NCI-H146 treated with DMSO at 0.1 percent for 48 hours (cell line): Measurements from ENCODE around the gene ADISSP.

Source experiments
- DNase-seq: peaks from one replicate; lab custom pipeline; 2025; ENCODE audit not compliant: unreplicated experiment; lab: John Stamatoyannopoulos, UW

The ADISSP gene

GRCh38 chr20:3720626-3721025 is 46.9 kb downstream of the ADISSP start:
- no peak for DNase-seq

GRCh38 chr20:3720068-3720467 is 47.5 kb downstream of the ADISSP start:
- DNase-seq, result no peak

DNA sequence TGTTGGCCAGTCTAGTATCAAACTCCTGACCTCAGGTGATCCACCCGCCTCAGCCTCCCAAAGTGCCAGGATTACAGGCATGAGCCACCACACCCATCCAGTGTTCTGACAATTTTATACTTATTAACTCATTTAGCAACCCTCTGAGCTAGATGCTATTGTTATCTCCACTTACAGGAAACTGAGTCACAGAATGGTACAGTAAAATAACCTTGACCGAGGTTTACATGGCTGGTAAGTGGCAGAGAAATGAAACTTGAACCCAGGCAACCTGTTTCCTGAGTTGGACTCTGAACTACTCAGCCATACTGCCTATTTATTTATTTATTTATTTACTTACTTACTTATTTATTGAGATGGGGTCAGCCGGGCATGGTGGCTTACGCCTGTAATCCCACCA is 48.5 kb downstream of the ADISSP start:
- no peak for DNase-seq

GRCh38 chr20:3716195-3716834 is 51.2 kb downstream of the ADISSP start:
- no peak for DNase-seq

DNA sequence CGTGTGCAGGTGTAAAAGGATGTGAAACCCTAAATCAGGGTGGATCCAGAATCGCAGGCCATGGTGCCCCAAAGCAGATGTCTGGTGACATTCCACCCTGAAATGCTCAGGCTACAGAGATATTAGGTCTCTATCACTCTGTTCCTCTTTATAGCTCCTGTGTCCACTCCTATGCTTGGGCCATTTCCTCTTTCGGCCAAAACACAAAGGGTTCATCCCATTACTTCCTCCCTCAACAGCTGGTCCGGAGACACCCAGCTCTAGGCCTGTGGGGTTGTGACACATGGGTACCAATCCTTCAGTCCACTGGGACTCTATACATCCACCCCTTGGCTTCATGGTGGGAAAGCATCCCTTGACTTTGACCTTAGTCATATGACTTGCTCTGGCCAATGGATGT is 53.5 kb downstream of the ADISSP start:
- no peak for DNase-seq

DNA sequence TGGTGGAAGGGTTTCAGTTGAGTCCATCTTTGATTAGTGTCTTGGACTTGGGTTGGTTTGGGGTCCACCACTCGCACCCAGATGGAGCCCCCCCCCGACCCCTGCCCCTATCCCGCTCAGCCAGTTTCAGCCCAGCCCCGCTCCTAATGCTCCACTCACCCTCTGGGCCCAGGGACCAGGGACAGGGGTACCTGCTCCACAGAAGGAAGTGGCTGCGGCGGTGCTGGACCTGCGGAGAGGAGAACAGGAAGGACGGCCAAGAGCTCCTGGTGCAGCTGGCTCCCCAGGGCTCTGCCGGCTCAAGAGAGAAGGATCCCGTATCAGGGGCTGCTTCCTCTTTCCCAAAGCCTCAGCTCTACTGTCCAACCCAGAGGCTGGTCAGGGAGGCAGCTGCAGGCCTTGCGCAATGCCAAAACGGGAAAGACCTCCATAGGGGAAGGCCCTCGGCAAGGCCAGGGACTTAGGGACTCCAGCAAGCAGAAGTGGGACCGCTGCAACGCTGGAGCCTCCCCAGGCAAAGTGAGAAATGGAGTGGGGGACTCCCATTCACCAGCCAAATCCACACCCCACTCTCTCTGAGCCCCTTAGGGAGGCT is 55.2 kb downstream of the ADISSP start, which contains the start of gene SIGLEC1:
SIGLEC1 (minus strand) TSS at position 322 of the 595 bp plus-strand sequence. CDS start 5,472 bp downstream, outside the sequence.
- no peak for DNase-seq

GRCh38 chr20:3711484-3711941 is 56.0 kb downstream of the ADISSP start:
- no peak for DNase-seq

DNA sequence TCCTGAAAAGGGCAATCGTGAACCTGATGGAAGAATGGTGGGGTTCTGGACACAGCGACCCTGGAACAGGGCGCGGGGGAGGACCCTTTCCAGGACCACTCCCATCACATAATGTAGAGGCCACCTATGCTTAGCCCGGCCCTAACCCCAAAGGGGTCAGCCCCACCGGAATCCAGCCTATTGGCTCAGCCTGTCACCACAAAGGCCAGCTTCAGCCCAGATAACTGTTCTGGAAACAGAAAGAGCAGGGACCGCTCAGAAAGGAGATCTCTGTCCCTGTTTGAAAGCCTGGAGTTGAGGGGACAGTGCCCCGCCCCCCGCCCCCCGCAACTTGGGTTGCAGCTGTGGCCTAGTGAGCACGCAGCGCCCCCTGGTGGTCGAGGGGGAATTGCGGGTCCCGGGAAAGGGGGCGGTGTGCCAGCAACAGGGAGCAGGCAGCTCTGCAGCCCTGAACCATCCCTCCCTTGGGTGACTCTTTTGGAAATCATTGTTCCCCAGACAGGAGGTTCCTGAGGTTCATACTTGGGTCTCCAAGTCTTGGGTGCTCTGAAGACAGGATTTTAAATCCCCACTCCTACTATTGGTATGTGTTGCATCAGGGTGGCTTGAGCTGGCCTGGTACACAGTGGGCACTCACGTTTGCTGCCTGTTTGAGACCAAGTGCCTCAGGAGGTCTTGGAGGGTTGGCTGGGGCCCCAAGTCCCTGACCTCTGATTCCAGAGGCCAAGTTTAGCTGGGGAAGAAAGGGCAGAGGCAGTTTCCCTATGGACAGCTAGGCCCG is 56.7 kb downstream of the ADISSP start:
- DNase-seq, result no peak

- no peak for DNase-seq
These were observed 57.5 kb downstream of the ADISSP start for GRCh38 chr20:3710011-3710466.

DNA sequence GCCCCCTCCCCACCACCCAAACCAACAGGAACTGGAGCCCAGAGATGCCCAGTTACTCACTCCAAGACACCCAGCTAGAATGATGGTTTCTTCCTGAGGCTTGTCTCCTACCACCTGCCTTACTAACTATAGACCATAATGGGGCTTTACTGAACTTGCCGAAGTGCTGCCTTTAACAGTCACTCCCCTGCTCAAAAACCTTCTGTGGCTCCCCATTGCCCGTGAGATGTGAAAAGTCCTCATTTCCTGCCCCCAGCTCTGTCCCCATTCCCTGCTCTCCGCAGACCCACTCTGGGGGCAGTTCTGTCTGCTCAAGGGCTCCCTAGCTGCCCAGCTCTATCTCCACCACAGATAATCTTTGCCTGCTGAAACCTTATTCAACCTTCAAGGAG is 60.0 kb downstream of the ADISSP start:
- no peak for DNase-seq

GRCh38 chr20:3706774-3707507 is 60.6 kb downstream of the ADISSP start:
- no peak for DNase-seq

GRCh38 chr20:3705970-3706739 is 61.4 kb downstream of the ADISSP start:
- no peak for DNase-seq

DNA sequence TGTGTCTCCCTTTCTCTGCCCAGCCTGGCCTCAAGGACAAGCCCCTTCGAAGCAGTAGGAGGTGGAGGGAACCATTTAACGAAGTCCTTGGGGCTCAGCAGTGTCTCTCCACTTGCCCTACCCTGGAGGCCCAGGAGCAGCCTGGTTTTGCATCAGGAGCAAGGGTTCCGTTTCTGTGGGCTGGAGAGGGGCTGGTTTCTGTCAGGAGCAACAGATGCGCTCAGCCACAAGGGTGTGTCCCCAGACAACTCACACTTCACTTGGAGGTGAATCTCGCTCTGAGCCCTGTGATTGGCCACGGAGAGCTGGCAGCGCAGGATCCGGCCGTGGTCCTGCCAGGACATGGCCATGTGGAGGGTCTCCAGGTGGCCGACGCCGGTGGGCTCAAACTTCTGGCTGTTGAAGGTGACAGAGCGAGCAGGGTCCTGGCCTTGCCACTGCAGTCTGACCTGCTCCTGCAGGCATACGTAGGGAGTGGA is 62.0 kb downstream of the ADISSP start:
- DNase-seq, result no peak

GRCh38 chr20:3704087-3704486 is 63.5 kb downstream of the ADISSP start:
- no peak for DNase-seq
